IPS-18c (cell line): ENCODE results near the gene PARP4.
"Not testable (repeated sequence)": the region's sequence is repeated elsewhere in the genome, so short reads cannot be mapped to it uniquely, and the experiment has no call there.

Source experiments
- H3K4me3 ChIP-seq: 2 replicates; pipeline ENCODE4 v1.7.0; 2013; ENCODE audit warnings: low read depth, mild to moderate bottlenecking, low read length, moderate library complexity; ENCODE audit not compliant: insufficient read depth
- H3K9me3 ChIP-seq: one replicate; pipeline ENCODE4 v1.6.1; 2013; ENCODE audit warnings: mild to moderate bottlenecking, low read length, moderate library complexity; ENCODE audit not compliant: control insufficient read depth, insufficient read depth

The PARP4 gene

DNA sequence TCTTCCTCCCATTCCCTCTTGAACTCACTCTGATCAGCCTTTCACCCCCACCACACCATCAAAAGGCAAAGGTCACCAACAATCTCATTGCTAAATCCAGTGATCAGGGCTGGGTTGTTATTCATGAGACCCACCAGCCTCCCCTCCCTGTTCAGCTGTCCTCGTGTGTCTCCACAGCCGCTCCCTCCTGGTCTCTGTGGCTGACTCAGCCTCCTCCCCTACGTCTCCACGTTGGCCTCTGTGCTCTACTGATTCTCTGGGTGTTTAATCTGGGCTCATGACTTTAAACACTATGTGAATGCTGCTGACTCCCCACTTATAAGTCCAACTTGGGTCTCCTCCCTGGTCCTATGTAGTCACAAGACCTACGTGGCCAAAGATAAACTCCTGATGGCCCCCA lies 38.9 kb downstream of the PARP4 start:
- Histone ChIP-seq H3K9me3 (no peaks in the 10 kb centered on the region), H3K4me3 (no peak overlapping the region)

DNA sequence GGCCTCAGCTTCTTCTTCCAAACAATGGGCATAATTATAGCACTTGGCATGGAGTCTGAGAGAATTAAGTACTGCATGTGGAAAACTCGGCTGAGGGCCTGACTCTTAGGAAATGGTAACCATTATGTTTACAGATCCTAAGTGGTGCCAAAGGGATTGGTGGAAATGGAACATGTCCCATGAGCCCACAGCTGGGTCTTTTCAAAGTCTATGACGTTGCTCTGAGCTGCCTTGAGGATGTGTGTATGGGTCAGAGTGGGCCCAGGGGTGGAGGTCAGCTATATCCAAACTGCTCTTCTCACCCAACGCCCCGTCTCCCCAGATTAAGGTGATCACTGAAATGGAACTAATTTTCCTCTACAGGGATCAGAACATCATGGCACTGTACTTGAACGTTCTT lies 40.4 kb downstream of the PARP4 start:
- H3K4me3 ChIP-seq, H3K9me3 ChIP-seq: not testable (repeated sequence)

DNA sequence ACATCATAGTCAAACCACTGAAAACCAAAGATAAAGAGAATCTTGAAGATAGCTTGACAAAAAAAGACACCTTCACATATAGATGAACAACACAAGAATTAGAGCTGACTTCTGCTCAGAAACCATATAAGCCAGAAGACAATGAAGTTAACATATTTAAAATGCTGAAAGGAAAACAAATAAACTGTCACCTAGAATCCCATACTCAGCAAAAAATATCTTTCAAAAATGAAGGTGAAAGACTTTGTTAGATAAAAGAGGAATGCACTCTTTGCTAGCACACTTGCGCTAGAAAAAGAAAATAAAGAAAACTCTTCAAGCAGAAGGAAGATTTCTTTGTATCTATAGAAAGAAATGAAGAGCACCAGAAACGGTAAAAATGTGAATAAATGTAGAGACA lies 49.5 kb downstream of the PARP4 start:
- peaks cover 2% of the 10 kb centered on the region for H3K9me3 ChIP-seq
- H3K4me3 ChIP-seq: no peak overlapping the region

DNA sequence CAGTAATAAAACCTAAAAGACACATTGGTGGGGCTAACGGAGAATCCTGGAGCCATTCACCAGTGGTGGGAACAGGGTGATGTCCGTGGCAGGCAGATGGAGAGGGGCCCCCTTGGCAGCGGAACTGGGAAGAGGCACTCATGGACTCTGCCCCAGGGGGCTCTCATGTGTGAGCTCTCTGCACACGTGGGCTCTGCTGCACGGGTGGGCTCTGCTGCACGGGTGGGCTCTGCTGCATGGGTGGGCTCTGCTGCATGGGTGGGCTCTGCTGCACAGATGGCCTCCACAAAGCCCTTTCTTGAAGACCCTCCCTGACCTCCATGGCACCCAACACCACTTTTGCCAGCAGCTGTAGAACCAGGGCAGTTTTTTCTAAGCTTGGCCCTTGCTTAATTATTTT lies 52.3 kb downstream of the PARP4 start:
- peaks cover 2% of the 10 kb centered on the region for H3K9me3 ChIP-seq
- no peak overlapping the region for H3K4me3 ChIP-seq

DNA sequence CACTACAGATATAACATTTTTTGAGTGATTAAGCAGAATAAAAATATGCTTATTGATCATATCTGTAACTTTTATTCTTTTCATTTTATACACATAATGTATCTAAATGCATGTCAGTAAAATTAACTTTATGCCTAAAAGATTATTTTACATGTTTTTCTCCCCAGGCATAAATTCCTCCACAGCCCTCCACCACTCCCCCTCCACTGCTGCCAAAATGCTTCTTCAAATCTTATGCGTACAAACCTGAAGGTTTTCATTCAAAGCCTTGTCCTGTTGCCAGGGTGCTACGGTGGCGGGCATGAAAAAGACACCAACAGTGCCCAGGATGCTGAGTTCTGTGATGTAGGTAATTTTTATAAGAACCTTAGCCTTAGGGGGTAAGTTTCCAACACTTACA lies 52.9 kb downstream of the PARP4 start:
- Histone ChIP-seq H3K4me3 (no peak overlapping the region), H3K9me3 (peaks cover 2% of the 10 kb centered on the region)

DNA sequence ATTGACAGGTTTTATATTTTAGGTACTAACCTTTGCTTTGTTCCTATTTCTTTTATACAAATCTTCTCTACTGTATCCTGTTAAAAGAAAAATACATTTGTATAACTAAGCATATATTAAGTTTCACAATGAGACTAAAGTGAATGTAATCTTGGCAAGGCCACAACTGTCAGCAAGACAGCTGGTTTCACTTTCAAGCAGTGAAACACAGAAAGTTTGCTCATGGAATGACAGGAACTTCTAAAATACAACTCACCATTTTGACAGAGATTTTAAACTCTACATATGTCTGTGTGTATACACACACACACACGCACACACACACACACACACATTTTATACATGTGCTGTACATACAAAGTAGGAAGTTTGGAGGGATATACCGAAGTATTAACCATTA lies 53.3 kb downstream of the PARP4 start:
- Histone ChIP-seq H3K4me3 (no peak overlapping the region), H3K9me3 (peaks cover 2% of the 10 kb centered on the region)

DNA sequence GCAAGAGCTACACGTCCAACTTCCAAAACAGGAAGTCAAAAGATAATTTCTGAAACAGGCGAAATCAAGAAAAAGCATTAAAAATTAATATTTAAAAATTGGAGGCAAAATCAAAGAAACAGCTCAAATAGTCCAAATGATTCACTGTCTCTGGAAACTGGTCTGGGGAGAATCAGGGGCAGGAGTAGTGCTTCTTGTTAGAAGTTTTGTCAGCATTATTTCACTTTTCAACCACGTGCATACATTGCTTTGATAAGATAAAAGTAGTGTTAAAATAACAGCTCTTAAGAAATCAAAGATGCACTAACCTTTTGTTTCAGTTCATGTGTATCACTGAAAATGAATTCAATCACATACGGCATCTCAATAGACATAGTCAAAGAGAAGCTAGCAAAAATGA lies 53.8 kb downstream of the PARP4 start:
- H3K9me3 ChIP-seq: peaks cover 2% of the 10 kb centered on the region
- no peak overlapping the region for H3K4me3 ChIP-seq

DNA sequence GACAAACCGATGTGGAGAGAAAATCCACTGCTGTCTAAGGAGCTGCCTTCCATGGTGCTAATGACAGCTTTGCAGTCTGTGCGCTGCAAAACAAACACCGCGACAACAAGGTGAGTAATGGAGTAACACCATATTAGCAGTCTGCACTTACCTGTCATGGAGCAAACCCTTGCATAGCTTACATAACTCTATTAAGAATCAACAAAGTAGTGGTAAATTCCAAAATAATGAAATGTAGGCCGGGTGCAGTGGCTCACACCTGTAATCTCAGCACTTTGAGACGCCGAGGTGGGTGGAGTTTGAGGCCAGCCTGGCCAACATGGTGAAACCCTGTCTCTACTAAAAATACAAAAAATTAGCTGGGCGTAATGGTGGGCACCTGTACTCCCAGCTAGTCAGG lies 56.2 kb downstream of the PARP4 start:
- H3K4me3 ChIP-seq: no peak overlapping the region
- no peaks in the 10 kb centered on the region for H3K9me3 ChIP-seq

DNA sequence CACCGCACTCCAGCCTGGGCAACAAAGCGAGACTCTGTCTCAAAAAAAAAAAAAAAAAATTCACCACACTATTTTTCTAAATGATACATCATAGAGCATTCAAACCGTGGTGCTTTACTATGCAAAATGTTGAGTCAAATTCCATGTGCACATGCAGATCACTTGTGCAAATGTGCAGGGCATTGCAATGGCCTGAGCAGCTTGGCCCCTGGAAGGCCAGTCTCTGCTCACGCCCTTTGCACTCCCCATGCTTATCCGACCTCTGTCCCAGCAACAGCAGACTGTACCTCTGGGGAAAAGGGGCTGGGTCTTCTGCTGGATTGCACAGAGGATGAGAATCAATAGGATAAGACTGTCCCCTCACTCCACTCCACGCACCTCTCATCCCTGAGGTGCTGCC lies 58.5 kb downstream of the PARP4 start:
- no peaks in the 10 kb centered on the region for H3K9me3 ChIP-seq
- no peak overlapping the region for H3K4me3 ChIP-seq

DNA sequence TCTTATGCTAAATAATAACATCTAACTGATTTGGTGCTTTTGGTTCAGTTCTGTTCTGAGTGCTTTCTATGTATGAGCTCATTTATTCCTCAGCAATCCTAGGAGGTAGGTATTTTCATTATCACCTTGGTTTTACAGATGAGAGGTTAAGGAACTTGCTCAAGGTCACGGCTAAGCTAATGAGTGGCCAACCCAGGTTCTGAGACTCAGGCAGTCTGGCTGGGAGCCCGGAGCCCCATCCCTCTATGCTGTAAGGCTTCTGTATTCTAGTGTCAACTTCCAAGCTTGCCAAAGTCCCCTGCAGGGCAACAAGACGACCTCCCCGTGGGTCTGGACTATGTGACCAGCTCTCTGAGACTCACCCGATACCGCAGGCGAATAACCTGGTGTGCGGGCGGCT lies 60.5 kb downstream of the PARP4 start:
- Histone ChIP-seq H3K9me3 (no peaks in the 10 kb centered on the region), H3K4me3 (no peak overlapping the region)

DNA sequence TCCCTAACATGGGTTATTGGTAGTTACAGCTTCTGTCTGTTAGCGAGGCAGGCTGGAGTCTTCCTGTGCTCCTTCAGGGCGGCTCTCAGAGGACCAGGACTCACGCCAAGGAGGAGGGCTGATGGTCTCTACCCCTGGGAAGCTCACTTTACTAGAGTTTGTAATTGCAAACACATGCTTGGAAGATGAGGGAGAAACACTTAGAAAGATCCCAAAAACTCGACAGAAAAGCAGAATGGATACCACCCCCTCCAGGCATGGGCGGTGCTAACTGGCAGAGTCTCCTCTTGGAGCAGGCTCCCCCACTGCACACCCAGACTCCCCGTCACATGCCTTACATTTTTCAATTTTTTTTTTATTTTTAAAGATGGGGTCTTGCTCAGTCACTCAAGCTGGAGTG lies 62.0 kb downstream of the PARP4 start:
- no peaks in the 10 kb centered on the region for H3K9me3 ChIP-seq
- no peak overlapping the region for H3K4me3 ChIP-seq

DNA sequence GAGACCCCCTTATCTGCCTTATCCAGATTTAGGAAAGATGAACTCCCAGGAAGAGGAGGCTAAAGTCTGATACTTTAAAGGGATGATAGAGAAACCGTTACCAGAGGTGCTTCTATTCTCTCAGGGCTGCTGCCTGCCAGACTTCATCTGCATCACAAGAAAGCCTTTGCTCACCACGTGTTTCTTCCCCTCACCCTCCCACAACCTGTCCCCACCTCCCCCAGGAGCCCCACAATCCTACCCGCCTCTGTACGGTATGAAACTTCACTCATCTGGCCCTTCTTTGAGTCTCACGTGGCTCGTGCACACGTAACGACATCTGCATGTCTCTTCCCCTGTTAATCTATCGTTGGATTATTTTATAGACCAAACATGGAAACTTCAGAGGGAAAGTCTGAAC lies 67.7 kb downstream of the PARP4 start:
- not testable (repeated sequence) for H3K9me3 ChIP-seq, H3K4me3 ChIP-seq

DNA sequence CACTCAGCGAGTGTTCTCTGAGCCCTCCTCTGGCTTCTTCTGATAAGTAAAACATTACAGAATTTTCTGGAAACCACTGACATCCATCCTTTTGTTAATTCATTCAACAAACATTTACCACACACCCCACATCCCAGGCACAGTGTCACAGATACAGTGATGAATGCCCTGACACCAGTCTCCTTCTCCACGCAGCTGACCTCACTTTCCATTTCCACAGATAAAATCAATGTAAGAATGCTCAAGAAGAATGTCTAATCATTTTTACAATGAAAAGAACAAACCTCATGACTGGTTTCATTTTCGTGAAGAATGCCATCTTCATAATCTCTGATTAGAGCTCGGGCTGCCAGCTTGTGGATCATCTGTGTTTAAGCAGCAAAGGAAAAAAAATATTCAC lies 69.2 kb downstream of the PARP4 start:
- no peak overlapping the region for H3K4me3 ChIP-seq
- no peaks in the 10 kb centered on the region for H3K9me3 ChIP-seq

DNA sequence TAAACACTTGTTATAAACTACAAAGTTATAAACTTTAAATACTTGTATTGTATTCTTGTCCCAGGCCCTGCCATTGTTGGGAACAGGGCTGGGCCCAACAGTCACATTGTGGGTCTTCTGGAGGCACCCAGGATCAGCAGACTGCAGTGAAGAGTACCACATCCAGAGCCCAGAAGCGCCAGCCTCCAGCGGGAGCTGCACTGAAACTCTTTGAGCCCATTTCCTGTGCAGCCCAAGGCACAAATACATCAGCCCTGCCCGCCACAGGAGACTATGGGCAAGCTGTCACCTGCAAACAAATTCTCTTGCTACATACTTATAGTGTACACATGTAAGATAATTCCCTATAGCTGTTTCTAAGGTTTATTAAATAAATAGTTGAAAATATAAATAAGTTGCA lies 86.5 kb downstream of the PARP4 start:
- H3K4me3 ChIP-seq, H3K9me3 ChIP-seq: not testable (repeated sequence)

DNA sequence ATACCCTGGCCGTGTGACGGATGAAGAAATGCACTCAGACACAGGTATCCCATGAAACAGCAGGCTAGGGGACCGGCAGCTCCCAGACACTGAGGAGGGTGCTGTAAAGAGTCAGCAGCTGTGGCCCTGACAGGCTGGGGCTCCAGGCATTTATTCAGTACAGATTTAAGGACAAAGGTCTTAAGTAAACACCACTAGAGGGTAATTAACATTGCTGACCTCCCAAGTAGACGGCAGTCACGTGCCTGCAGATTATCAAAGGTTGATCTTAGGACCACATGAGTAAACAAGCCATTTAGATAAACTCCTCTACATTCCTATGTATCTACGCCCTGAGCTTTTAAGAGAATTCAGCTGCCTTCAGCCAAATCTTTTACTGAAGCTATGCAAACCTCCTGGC lies 92.9 kb downstream of the PARP4 start:
- not testable (repeated sequence) for H3K4me3 ChIP-seq, H3K9me3 ChIP-seq

DNA sequence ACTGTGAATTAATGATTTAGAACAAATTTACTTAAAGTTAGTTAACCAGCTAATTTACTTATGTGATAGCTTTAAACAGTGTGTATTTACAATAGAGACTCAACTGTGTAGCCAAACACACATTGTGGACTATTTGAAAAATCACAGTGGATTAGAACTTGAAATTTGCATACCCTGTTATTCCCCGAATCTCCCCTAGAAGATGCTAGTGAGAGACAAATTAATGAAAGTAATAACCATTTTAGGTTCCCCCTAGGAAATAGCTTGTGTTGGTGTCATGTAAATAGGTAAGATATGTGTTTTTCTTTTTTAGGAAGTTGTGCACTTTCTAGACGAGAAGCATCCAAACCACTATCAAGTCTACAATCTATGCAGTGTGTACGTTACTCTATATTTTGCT lies 104.7 kb downstream of the PARP4 start:
- no peaks in the 10 kb centered on the region for H3K9me3 ChIP-seq
- no peak overlapping the region for H3K4me3 ChIP-seq

DNA sequence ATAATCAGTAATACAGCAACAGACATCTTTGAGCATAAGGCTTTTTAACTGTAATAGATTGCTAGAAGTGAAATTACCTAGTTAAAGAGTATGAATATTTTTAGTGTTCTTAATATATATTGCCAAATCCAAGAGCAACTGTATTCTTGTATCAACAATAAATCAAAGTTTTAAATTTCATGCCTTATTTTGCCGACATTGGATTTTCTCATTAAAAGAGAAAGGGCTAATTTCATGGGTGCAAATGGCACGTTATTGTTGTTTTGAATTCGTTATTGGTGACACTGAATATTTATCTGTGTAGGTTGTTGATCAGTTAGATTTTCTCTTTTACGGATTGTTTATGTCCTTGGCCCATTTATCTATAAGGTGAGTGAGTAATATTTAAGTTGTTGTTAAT lies 106.1 kb downstream of the PARP4 start:
- H3K4me3 ChIP-seq: no peak overlapping the region
- no peaks in the 10 kb centered on the region for H3K9me3 ChIP-seq

DNA sequence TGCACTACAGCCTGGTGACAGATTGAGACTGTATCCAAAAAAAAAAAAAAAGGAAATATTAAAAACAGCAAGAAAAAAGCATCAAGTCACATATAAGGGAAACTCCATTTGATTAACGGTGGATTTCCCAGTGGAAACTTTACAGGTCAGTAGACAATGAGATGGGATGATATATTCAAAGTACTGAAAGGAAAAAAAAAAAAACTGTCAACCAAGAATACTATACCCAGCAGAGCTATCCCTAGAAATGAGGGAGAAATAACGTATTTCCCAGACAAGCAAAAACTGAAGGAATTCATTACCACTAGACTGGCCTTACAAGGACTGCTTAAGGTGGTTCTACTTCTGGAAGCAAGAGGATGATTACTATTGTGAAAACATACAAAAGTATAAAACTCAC lies 115.8 kb downstream of the PARP4 start:
- H3K9me3 ChIP-seq: no peaks in the 10 kb centered on the region
- no peak overlapping the region for H3K4me3 ChIP-seq

DNA sequence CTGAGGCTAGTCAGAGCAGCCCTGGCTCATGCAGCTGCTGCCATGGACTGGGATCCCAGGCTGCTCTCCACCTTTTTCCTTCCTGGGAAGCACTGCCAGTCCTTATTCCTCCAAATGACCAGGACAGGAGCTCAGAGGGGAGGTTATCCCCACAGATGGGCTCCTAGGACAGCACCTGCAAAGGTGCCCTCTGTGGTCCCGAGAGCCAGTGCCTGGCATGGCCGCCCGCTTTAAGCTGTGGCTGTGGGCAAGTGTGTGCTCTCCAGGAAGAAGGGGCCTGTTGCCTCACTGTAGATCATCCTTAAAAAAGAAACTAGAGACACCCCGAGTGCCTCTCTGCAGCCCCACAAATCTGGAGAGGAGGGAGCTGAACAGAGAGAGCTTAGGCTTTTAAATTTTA lies 119.6 kb downstream of the PARP4 start:
- no peaks in the 10 kb centered on the region for H3K9me3 ChIP-seq
- H3K4me3 ChIP-seq: no peak overlapping the region
